NT2/D1 (cell line): Measurements from ENCODE around the gene FAM187B.

ENCODE experiments used
- YY1 ChIP-seq: IDR thresholded peaks from 2 replicates; pipeline ENCODE4 v1.6.1; 2011; ENCODE audit not compliant: insufficient read length, insufficient read depth
- ZNF274 ChIP-seq: IDR thresholded peaks from 2 replicates; pipeline ENCODE4 v1.6.1; 2011; ENCODE audit warnings: mild to moderate bottlenecking, low read depth, low read length

DNA sequence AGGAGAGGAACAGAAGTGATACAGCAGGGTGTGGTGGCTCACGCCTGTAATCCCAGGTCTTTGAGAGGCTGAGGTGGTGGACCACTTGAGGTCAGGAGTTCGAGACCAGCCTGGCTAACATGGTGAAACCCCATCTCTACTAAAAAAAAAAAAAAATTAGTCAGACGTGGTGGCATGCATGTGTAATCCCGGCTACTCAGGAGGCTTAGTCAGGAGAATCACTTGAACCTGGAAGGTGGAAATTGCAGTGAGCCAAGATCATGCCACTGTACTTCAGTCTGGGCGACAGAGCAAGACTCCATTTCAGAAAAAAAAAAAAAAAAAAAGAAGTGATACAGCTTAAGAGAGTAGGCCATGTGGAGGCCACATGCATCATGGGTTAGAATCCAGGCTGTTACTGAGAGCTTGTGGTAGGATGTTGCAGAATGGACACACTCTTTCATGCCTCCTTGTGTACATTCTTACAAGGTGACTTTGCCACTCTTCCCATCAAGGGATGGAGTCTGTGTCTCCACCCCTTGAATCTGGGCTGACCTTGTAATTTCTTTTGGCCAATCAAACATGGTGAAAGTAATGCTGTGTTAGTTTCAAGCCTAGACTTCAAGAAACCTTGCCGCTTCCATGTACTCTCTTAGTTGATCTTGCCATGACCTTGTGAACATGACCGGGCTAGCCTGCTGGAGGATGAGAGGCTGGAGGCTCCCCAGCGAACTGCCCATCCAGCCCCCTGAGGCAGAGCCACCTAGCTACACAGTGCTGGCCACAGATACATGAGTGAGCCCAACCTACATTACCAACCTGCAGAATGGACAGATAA, 12.3 kb downstream of the FAM187B start:
- TF ChIP-seq ZNF274 = no peak
- no peak for TF ChIP-seq YY1
